ENCODE results near the gene BTNL9. TPM values are rescaled to one million over a fixed set of nuclear protein-coding genes. Genes with fewer than 3 reads are reported as not detected.

BTNL9 gene
- total RNA-seq, 1 experiment from 2014 or later, result 0.96 TPM

DNA sequence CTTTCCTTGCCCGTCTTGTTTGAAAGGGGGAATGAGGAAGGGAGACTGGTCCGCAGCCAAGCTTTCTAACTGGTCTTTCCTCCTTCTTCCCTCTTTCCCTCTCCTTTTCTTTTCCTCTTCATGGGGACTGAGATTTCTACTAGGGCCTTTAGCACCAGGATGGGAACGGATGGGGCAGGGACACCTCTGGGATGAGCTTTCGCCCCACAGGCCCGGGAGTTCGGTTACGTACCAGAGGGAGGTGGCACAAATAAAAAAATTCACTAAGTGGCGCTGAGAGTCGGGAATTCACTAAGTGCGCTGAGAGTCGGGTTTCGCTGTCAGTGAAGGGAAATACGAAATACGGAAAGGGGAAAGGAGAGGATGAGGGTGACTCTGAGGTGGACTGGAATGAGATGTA is 21.6 kb downstream of the BTNL9 start:
- Mint-ChIP-seq H3K27ac (no peak overlapping the region), H3K4me3 (no peak overlapping the region), H3K27me3 (ENCODE audit: low read depth) (peaks cover 95% of the 10 kb centered on the region), H3K4me1 (peaks cover 8 to 10% of the 10 kb centered on the region in 2 experiments), H3K36me3 (ENCODE audit: insufficient read depth in 1 of 3, low read depth in 3 of 3) (peaks cover 0 to 1% (median 0%) of the 10 kb centered on the region in 3 experiments; a peak in 1 of 7 replicates), H3K9me3 (peaks cover 0 to 24% of the 10 kb centered on the region in 2 experiments; a peak in 3 of 5 replicates)
- H3K56ac ChIP-seq (ENCODE audit: insufficient read length, low read depth, low read length), result no peak overlapping the region
- H3K18ac ChIP-seq (ENCODE audit: insufficient read length, low read depth, low read length), result no peak overlapping the region
- H3T11ph ChIP-seq (ENCODE audit: low read length), result no peak overlapping the region
- peaks cover 41% of the 10 kb centered on the region for H3K27me3 ChIP-seq (ENCODE audit: insufficient read depth, low read length)
- no peak overlapping the region for H3K4ac ChIP-seq (ENCODE audit: low read depth, low read length)
- no peaks in the 10 kb centered on the region for H4K20me1 ChIP-seq (ENCODE audit: control insufficient read depth, insufficient read depth, insufficient read length)
- no peak overlapping the region for H2BK120ac ChIP-seq (ENCODE audit: low read depth, low read length, poor library complexity, severe bottlenecking)
- no peak overlapping the region for H2AFZ ChIP-seq (ENCODE audit: low read length)
- no peak overlapping the region for H4K91ac ChIP-seq (ENCODE audit: insufficient read length, low read depth, low read length)
- DNase-seq, result no peak
- H3K9me3 ChIP-seq (ENCODE audit: control insufficient read depth, low read depth, low read length), result no peaks in the 10 kb centered on the region
- no peak overlapping the region for H4K5ac ChIP-seq (ENCODE audit: insufficient read length, low read depth, low read length)
- no peak overlapping the region for H3K4me2 ChIP-seq (ENCODE audit: insufficient read depth, insufficient read length, low read length)
- no peak overlapping the region for H3K27ac ChIP-seq (ENCODE audit: insufficient read length, low read depth, low read length)
- H4K8ac ChIP-seq (replicated peaks; ENCODE audit: insufficient read length, low read depth, low read length), result no peak overlapping the region
- TF ChIP-seq, protein P1, sequence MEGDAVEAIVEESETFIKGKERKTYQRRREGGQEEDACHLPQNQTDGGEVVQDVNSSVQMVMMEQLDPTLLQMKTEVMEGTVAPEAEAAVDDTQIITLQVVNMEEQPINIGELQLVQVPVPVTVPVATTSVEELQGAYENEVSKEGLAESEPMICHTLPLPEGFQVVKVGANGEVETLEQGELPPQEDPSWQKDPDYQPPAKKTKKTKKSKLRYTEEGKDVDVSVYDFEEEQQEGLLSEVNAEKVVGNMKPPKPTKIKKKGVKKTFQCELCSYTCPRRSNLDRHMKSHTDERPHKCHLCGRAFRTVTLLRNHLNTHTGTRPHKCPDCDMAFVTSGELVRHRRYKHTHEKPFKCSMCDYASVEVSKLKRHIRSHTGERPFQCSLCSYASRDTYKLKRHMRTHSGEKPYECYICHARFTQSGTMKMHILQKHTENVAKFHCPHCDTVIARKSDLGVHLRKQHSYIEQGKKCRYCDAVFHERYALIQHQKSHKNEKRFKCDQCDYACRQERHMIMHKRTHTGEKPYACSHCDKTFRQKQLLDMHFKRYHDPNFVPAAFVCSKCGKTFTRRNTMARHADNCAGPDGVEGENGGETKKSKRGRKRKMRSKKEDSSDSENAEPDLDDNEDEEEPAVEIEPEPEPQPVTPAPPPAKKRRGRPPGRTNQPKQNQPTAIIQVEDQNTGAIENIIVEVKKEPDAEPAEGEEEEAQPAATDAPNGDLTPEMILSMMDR (conservative IDR thresholded peaks at IDR 0.05), result no peak
- H2BK15ac ChIP-seq (ENCODE audit: low read depth, low read length), result no peak overlapping the region
- no peak overlapping the region for H3K23ac ChIP-seq (ENCODE audit: insufficient read length, low read depth, low read length)
- H3K79me1 ChIP-seq (ENCODE audit: insufficient read depth, low read depth, low read length, poor library complexity, severe bottlenecking), result no peaks in the 10 kb centered on the region
- H3K4me1 ChIP-seq (ENCODE audit: insufficient read depth, low read length), result 0 out of 2 replicates have a peak, but pooled peaks cover 2% of the 10 kb centered on the region
- H2BK20ac ChIP-seq (ENCODE audit: low read depth, low read length, poor library complexity, severe bottlenecking), result no peak overlapping the region
- no peak overlapping the region; the same call in 1 of the 2 replicates for H3K14ac ChIP-seq (ENCODE audit: insufficient read depth, low read length)
- H2BK12ac ChIP-seq (ENCODE audit: insufficient read length, low read depth, low read length), result no peak overlapping the region
- H2BK5ac ChIP-seq (ENCODE audit: insufficient read length, low read length), result no peak overlapping the region
- H2AK5ac ChIP-seq (ENCODE audit: insufficient read length, low read length), result no peak overlapping the region
- H3K9ac ChIP-seq (ENCODE audit: extremely low read depth, insufficient read length, low read length), result no peak overlapping the region
- H3K79me2 ChIP-seq (ENCODE audit: insufficient read depth, low read length), result no peaks in the 10 kb centered on the region
- H3K23me2 ChIP-seq (ENCODE audit: insufficient read length, low read depth, low read length, poor library complexity, severe bottlenecking), result peaks cover 9% of the 10 kb centered on the region
- no CpG with 5 or more reads among the region's 14 CpGs for whole genome bisulfite sequencing (ENCODE audit: extremely low coverage, insufficient read length, low lambda C conversion rate)
